Measurements from ENCODE around the gene DHRS3. TPM values are rescaled to one million over a fixed set of nuclear protein-coding genes. Genes with fewer than 3 reads are reported as not detected.

Gene DHRS3
- total and polyA plus RNA-seq, 10 of the 15 experiments (the other 5 are each of a cell fraction or from before 2014, with no cell fraction given): 0.23 to 29.7 (median 1.2) TPM

DNA sequence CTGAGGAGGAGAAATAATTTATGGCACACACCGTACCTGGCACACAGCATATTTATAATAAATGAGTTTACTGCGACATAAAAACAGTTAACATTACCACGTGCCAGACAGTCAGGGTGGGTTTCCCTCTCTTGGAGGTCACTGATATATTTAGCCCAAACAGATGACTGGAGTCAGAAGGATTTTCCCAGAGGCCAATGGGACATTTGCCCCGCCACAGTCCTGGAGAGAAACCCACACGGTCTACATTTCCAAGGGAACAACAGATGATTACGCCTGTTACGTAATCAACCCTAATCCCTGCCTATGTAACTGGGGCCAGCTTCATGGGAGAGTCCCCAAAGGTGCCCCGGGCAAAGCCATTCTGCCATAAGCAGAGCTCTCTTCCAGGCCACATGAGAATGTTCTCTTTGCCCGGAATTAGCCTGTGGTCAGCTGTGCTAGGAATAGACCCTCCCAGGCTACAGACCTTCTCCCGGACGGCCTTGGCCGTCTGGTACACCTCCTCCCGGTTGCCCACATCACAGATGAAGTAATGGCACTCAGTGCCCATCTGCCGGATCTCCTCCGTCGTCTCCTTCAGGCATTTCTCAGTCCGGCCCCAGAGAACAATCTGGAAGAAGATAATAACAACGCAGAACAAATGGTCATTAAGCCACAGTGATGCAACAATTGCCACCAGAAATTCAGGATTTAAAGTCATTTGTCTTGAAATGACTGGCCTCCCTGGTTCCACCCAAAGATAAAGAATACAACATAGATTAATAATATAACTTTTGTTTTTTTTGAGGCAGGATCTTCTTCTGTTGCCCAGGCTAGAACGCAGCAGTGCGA is 37.7 kb downstream of the DHRS3 start:
- POLR2A ChIA-PET: no interaction called here
- SMC1A ChIA-PET (ENCODE audit: uncharacterized antibody, unreplicated experiment): no interaction called here
- WGBS (ENCODE audit: insufficient coverage, insufficient replicate concordance, low lambda C conversion rate, missing lambda C conversion rate): 57% methylated on average over 20 of the region's 20 CpGs
- BruUV-seq (replicated peaks): no TSS peak
- Histone ChIP-seq H3K4me2 (ENCODE audit: control insufficient read depth, insufficient read depth) (no peak overlapping the region), H3K9ac (ENCODE audit: control insufficient read depth, insufficient read depth, low read length) (no peak overlapping the region), H2AFZ (ENCODE audit: control insufficient read depth, low read depth, low read length) (no peak overlapping the region), H4K20me1 (ENCODE audit: control insufficient read depth, insufficient read depth) (no peaks in the 10 kb centered on the region), H3K36me3 (ENCODE audit: control insufficient read depth in 2 of 2, insufficient read depth in 2 of 2, low read length in 1 of 2) (no peaks in the 10 kb centered on the region), H3K4me3 (no peak overlapping the region), H3K9me3 (replicated peaks; ENCODE audit: control insufficient read depth, insufficient read depth, low read length) (no peaks in the 10 kb centered on the region), H3K79me2 (ENCODE audit: control insufficient read depth, insufficient read depth, low read length) (no peaks in the 10 kb centered on the region), H3K27ac (ENCODE audit: control insufficient read depth, insufficient read depth) (no peak overlapping the region), H3K4me1 (ENCODE audit: control insufficient read depth, insufficient read depth, low read length) (no peaks in the 10 kb centered on the region), H3K27me3 (replicated peaks in 1 of 2; ENCODE audit: control insufficient read depth in 2 of 2, insufficient read depth in 2 of 2, low read length in 1 of 2) (no peaks in the 10 kb centered on the region)
- FAIRE-seq (no peak), DNase-seq (ENCODE audit: low read depth, low spot score) (no peak), ATAC-seq (no peak)
- CTCF ChIA-PET: no interaction called here
- RAD21 ChIA-PET (ENCODE audit: unreplicated experiment): no interaction called here
- in situ Hi-C loops (cut with MboI): no loop called here
- intact Hi-C loops (cut with micrococcal nuclease; ENCODE audit: unreplicated experiment): no loop called here
- TF ChIP-seq FOXK2 (IDR thresholded peaks at IDR 0.05): no peak
- no peak for TF ChIP-seq CEBPB (IDR thresholded peaks at IDR 0.05; ENCODE audit: borderline replicate concordance in 1 of 2, low read depth in 2 of 2, low read length in 2 of 2)
- TF ChIP-seq, protein P1, sequence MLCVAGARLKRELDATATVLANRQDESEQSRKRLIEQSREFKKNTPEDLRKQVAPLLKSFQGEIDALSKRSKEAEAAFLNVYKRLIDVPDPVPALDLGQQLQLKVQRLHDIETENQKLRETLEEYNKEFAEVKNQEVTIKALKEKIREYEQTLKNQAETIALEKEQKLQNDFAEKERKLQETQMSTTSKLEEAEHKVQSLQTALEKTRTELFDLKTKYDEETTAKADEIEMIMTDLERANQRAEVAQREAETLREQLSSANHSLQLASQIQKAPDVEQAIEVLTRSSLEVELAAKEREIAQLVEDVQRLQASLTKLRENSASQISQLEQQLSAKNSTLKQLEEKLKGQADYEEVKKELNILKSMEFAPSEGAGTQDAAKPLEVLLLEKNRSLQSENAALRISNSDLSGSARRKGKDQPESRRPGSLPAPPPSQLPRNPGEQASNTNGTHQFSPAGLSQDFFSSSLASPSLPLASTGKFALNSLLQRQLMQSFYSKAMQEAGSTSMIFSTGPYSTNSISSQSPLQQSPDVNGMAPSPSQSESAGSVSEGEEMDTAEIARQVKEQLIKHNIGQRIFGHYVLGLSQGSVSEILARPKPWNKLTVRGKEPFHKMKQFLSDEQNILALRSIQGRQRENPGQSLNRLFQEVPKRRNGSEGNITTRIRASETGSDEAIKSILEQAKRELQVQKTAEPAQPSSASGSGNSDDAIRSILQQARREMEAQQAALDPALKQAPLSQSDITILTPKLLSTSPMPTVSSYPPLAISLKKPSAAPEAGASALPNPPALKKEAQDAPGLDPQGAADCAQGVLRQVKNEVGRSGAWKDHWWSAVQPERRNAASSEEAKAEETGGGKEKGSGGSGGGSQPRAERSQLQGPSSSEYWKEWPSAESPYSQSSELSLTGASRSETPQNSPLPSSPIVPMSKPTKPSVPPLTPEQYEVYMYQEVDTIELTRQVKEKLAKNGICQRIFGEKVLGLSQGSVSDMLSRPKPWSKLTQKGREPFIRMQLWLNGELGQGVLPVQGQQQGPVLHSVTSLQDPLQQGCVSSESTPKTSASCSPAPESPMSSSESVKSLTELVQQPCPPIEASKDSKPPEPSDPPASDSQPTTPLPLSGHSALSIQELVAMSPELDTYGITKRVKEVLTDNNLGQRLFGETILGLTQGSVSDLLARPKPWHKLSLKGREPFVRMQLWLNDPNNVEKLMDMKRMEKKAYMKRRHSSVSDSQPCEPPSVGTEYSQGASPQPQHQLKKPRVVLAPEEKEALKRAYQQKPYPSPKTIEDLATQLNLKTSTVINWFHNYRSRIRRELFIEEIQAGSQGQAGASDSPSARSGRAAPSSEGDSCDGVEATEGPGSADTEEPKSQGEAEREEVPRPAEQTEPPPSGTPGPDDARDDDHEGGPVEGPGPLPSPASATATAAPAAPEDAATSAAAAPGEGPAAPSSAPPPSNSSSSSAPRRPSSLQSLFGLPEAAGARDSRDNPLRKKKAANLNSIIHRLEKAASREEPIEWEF (IDR thresholded peaks at IDR 0.05; ENCODE audit: insufficient replicate concordance, low read depth, low read length): no peak
- TF ChIP-seq RUNX3 (IDR thresholded peaks at IDR 0.05; ENCODE audit: low read length): no peak
- no peak for TF ChIP-seq TAF1 (IDR thresholded peaks at IDR 0.05; ENCODE audit: borderline replicate concordance, low read depth, low read length)
- TF ChIP-seq, protein P2, sequence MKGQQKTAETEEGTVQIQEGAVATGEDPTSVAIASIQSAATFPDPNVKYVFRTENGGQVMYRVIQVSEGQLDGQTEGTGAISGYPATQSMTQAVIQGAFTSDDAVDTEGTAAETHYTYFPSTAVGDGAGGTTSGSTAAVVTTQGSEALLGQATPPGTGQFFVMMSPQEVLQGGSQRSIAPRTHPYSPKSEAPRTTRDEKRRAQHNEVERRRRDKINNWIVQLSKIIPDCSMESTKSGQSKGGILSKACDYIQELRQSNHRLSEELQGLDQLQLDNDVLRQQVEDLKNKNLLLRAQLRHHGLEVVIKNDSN (IDR thresholded peaks at IDR 0.05; ENCODE audit: borderline replicate concordance, extremely low read length, insufficient read depth, low read depth, low read length): no peak
- no peak for TF ChIP-seq PAX5 (IDR thresholded peaks at IDR 0.05; ENCODE audit: borderline replicate concordance, low read depth, low read length)
- TF ChIP-seq, protein P3, sequence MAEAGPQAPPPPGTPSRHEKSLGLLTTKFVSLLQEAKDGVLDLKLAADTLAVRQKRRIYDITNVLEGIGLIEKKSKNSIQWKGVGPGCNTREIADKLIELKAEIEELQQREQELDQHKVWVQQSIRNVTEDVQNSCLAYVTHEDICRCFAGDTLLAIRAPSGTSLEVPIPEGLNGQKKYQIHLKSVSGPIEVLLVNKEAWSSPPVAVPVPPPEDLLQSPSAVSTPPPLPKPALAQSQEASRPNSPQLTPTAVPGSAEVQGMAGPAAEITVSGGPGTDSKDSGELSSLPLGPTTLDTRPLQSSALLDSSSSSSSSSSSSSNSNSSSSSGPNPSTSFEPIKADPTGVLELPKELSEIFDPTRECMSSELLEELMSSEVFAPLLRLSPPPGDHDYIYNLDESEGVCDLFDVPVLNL (IDR thresholded peaks at IDR 0.05; ENCODE audit: low read depth, low read length): no peak
- no peak for TF ChIP-seq NR2C1 (IDR thresholded peaks at IDR 0.05)
- TF ChIP-seq FOS (IDR thresholded peaks at IDR 0.05; ENCODE audit: borderline replicate concordance, extremely low read depth, insufficient read length): no peak
- TF ChIP-seq ASH2L (IDR thresholded peaks at IDR 0.05; ENCODE audit: borderline replicate concordance, low read depth): no peak
- TF ChIP-seq MTA3 (IDR thresholded peaks at IDR 0.05; ENCODE audit: borderline replicate concordance, low read length): no peak
- TF ChIP-seq, protein P4, sequence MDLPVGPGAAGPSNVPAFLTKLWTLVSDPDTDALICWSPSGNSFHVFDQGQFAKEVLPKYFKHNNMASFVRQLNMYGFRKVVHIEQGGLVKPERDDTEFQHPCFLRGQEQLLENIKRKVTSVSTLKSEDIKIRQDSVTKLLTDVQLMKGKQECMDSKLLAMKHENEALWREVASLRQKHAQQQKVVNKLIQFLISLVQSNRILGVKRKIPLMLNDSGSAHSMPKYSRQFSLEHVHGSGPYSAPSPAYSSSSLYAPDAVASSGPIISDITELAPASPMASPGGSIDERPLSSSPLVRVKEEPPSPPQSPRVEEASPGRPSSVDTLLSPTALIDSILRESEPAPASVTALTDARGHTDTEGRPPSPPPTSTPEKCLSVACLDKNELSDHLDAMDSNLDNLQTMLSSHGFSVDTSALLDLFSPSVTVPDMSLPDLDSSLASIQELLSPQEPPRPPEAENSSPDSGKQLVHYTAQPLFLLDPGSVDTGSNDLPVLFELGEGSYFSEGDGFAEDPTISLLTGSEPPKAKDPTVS (IDR thresholded peaks at IDR 0.05; ENCODE audit: low read depth, low read length): no peak
- TF ChIP-seq NFYA (IDR thresholded peaks at IDR 0.05; ENCODE audit: borderline replicate concordance, low read depth, low read length): no peak
- TF ChIP-seq ESRRA (IDR thresholded peaks at IDR 0.05; ENCODE audit: low read length): no peak
- TF ChIP-seq NBN (IDR thresholded peaks at IDR 0.05): no peak
